ENCODE data around the gene KCTD18.

DNA sequence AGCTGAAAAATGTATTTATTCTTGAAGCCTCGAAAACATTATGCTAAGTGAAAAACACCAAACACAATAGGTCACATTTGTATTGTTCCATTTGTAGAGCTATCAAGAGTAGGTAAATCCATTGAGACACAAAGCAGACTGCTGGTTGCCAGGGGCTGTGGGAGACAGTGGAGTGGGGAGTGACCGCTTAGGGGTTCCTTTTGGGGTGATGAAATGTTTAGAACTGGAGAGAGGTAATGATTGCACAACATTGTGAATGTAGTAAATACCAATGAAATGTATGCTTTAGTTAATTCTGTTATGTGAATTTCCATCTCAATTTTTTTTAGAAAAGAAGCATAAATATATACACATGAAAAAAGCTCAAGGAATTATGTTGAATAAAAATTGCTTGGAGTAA lies 15.8 kb downstream of the KCTD18 start:
- TF ChIP-seq POLR2A (IDR thresholded peaks at IDR 0.05) (no peak), POLR2AphosphoS5 (IDR thresholded peaks at IDR 0.05) (no peak)
- TF ChIP-seq, protein P1, sequence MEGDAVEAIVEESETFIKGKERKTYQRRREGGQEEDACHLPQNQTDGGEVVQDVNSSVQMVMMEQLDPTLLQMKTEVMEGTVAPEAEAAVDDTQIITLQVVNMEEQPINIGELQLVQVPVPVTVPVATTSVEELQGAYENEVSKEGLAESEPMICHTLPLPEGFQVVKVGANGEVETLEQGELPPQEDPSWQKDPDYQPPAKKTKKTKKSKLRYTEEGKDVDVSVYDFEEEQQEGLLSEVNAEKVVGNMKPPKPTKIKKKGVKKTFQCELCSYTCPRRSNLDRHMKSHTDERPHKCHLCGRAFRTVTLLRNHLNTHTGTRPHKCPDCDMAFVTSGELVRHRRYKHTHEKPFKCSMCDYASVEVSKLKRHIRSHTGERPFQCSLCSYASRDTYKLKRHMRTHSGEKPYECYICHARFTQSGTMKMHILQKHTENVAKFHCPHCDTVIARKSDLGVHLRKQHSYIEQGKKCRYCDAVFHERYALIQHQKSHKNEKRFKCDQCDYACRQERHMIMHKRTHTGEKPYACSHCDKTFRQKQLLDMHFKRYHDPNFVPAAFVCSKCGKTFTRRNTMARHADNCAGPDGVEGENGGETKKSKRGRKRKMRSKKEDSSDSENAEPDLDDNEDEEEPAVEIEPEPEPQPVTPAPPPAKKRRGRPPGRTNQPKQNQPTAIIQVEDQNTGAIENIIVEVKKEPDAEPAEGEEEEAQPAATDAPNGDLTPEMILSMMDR (IDR thresholded peaks at IDR 0.05 in 8 of 11, conservative IDR thresholded peaks at IDR 0.05 in 3 of 11), result no peak
